Stimulated activated CD8-positive, alpha-beta memory T cell treated with anti-CD3 and anti-CD28 coated beads, Interleukin-7, amount 100 ng/mL, for 4 hours (primary cell): Measurements from ENCODE around the gene RTP4.
"Not testable (repeated sequence)": the region's sequence is repeated elsewhere in the genome, so short reads cannot be mapped to it uniquely, and the experiment has no call there.

ENCODE experiments used
- DNase-seq, 2 donors: peaks; one replicate each; pipeline ENCODE4 v3.0.0-alpha.2; 2020; ENCODE audit warnings: low read depth in 2 of 2

Gene RTP4

GRCh38 chr3:187369089-187369447 lies 883 bp downstream of the RTP4 start:
- no peak for DNase-seq

DNA sequence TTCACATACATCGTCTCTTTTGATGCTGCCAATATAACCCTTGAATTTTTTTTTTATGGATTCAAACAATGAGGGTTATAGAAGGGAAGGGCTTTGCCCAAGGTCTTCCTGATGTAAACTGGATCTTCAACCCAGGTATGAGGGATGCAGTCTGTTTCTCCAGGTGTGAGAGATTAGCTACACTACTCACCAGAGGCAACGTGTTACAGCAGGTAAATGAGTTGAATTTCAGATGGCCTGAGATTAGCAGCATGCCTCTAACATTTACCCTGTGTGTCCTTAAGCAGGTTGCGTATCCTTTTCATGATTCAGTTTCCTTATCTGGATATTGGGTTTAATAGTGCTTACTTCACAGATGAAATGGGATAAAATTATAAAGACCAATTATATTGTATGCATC lies 1.9 kb downstream of the RTP4 start:
- no peak for DNase-seq

DNA sequence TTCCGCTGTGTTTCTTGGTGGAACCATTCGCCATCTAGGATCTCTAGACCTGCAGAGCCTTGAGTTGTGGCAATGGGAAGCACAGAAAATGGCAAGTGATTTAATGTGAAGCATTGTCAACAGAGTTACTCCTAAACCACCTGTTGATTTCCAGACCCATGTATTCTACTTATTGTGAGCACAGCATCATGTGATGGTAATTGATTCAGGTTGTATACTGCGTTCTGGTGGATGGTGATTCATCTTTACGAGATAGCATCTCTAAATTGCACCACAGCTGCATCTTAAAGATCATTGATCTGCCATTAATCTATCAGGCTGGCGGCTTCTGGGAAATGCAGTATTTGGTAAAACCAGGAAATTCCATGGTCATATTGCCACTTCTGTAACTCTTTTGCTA lies 7.4 kb downstream of the RTP4 start:
- no peak for DNase-seq

DNA sequence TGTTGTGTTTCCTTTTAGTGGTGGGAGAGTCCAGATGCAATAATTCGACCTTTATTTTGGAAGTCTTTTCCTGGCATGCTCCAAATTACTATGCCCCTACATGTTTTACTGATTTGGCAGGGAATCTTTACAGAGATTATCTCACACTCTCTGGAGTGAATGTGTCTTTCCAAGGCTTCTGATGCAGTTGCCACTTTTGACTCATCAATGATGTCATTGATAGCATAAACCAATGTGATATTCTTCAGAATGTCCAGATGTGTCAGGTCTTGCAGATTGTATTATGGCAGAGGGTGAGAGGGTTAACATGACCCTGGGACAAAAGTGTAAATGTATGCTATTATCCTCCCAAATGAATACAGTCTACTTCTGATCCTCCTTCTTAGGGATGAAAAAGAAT lies 9.7 kb downstream of the RTP4 start:
- DNase-seq, result no peak

DNA sequence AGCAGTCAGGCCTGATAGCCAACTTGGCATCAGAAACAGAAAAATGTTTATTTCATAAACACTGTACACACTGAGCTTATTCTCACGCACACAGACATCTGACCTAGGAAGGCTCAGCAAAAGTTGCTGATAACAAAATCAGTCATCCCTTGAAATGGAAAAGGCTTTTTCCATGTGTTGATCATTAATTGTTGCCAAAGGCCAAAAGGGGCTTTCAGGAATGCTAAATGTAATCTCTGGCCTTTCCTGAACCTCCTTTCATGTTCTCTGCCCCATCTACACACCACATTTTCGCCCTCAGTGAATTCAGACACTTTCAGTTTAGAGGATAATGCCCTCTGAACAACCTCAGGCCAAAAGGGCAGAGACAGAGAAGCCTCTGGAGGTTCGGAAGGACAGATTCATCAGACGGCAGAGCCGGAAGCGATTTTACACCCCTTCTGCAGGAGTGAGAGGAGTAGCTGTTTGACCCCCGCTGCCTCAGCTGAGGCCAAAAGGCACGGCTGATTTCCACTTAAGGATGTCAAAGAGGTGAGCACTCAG lies 14.5 kb downstream of the RTP4 start:
- DNase-seq, result no peak

DNA sequence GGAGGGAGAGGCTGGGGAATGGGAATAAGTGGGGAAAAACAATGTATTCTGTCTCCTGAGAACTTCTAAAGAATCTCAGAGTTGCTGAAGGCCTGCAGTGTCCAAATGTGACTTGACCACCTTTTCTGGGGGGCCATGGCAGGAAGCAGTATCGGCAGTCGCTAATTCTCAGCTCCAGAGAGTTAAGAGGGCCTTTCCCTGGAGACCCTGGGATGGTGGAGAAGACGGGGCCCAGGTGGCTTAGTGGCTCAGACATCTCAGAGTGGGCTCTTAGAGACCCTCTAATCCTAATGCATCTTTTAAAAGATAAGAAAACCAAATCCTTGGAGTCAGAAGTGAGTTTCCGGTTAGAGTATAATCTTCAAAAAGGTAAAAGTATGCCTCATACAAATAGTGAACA lies 15.1 kb downstream of the RTP4 start:
- DNase-seq, result no peak

GRCh38 chr3:187385296-187385695 lies 17.1 kb downstream of the RTP4 start:
- no peak for DNase-seq

DNA sequence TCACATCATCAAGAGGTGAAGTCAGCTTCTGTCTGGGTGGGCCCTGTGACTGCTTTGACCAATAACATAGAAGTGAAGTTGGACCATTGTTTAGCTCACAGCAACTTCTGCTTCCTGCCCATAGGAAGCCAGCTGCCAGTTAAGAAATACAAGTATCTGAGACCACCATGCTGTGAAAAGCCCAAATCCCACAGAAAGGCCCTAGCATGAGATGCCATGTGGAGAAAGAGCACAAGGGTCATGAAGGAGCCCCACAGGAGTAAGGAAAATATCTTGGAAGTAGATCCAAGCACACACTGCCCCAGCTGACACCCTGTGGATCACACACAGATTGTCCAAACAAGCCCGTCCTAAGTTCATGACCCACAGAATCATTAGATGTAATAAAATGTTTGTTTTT lies 28.5 kb downstream of the RTP4 start:
- DNase-seq, result no peak

DNA sequence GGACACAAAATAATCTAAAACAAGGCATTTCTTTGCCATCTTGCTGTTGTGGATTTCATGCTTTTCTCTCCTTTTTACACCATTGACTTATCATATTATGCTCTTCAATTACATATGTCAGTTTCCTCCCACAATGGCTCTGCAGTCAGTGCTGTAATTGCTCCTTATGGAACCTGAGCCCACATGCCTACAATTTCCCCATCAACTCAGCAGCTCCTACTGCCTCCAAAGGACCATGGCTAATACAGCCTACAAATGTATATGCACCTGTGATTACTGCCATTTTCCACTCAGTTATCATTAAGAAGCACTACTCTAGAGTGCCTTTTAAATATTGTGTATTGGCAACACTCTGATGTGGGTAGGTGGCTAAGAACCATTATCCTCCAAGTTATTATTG lies 30.8 kb downstream of the RTP4 start:
- no peak for DNase-seq

DNA sequence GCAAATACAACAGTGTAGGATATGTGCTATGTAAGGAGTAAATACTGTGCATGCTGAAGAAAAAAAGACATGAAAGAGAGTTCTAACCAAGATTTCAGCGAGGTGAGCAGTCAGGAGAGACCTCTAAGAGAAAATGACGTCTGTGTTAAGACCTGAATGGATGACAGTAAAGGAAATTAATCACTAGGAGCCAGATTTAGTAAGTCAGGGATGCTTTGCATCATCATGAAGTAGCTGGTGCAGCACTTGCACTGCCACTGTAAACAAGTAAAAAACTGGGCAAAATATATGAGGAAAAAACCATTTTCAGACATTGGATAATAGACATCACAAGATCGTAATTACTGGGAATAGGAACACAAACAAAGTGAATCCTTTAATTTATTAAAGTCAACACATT lies 32.6 kb downstream of the RTP4 start:
- DNase-seq, result no peak

GRCh38 chr3:187401856-187402255 lies 33.7 kb downstream of the RTP4 start:
- no peak for DNase-seq

DNA sequence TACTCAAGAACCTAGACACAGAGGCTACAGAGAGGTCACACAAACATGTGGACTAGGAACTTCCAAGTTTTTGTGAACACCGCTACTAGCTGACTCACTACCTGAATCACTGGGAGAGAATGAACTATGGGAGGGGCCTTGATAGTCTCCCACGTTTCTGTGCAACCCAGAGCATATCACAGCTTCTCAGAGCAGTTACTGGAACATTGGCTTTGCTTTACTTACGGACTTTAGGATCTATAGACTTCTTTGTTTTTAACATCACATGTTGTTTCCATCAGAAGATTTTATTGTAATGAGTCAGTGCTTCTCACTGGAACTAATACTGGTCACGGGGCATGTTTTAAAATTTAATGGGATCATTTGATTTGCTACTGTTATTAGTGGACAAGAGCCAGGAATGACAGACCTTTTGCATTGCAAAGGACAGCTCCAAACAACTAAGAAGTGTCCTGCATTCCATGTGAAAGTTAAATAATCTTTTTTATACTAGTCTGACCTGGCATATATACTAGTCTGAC lies 35.6 kb downstream of the RTP4 start:
- DNase-seq, result no peak

DNA sequence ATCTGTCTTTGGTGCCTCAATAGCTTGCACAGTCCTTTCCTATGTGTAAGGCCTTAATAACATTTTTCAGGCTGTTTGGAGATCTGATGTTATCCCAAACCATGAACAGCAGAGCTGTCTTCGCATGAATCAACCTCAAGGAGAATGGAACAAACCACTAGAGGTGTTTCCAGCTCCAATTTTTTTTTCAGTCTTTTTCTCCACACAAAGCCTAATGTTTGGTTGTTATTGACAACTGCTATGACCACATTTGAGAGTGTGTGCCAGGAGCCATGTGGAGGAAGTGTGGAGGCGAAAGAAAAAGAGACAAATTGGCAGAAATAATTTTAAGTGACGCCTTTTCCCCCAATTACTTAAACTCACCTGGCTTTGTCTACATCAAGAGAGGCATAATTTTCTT lies 38.7 kb downstream of the RTP4 start:
- DNase-seq, result no peak

DNA sequence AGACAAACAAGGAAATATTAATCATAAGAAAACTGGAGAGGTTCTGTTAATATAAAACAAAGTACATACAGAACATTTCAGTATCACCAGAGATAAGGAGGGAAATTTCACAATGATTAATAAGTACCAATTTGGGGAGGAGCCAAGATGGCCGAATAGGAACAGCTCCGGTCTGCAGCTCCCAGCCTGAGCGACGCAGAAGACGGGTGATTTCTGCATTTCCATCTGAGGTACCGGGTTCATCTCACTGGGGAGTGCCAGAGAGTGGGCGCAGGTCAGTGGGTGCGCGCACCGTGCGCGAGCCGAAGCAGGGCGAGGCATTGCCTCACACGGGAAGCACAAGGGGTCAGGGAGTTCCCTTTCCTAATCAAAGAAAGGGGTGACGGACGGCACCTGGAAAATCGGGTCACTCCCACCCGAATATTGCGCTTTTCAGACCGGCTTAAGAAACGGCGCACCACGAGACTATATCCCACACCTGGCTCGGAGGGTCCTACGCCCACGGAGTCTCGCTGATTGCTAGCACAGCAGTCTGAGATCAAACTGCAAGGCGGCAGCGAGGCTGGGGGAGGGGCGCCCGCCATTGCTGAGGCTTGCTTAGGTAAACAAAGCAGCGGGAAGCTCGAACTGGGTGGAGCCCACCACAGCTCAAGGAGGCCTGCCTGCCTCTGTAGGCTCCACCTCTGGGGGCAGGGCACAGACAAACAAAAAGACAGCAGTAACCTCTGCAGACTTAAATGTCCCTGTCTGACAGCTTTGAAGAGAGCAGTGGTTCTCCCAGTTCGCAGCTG lies 44.0 kb downstream of the RTP4 start:
- DNase-seq, result not testable (repeated sequence)
